ENCODE results near the gene IGSF6. TPM values are rescaled to one million over a fixed set of nuclear protein-coding genes. Genes with fewer than 3 reads are reported as not detected.

The IGSF6 gene
- total and polyA plus RNA-seq, 2 of the 8 experiments (the other 6 are each of a cell fraction or from before 2014, with no cell fraction given) = not detected

DNA sequence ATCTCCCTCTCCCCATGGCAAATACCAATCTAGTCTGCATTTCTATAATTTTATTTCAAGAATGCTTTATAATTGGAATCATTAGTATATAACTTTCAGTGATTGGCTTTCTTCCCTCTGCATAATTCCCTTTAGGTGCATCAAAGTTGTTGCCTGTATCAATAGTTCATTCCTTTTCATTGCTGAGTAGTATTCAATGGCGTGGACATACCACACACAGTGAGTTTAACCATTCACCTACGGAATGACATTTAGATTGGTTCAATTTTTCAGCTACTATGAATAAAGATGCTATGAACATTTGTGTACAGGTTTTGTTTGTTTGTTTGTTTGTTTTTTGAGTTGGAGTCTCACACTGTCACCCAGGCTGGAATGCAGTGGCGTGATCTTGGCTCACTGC lies 21.1 kb upstream of the IGSF6 start (continued):
- TF ChIP-seq TEAD4 (IDR thresholded peaks at IDR 0.05; ENCODE audit: low read depth, low read length) (no peak), TBP (IDR thresholded peaks at IDR 0.05; ENCODE audit: low read depth, low read length) (no peak), SRF (IDR thresholded peaks at IDR 0.05; ENCODE audit: low read depth, low read length) (no peak), BRCA1 (IDR thresholded peaks at IDR 0.05; ENCODE audit: low read depth, low read length) (no peak), CEBPB (IDR thresholded peaks at IDR 0.05; ENCODE audit: low read depth, low read length) (no peak), CBX8 (IDR thresholded peaks at IDR 0.05; ENCODE audit: borderline replicate concordance, low read depth, low read length) (no peak), BCL11A (IDR thresholded peaks at IDR 0.05; ENCODE audit: low read depth in 2 of 2, low read length in 2 of 2) (no peak), RBBP5 (IDR thresholded peaks at IDR 0.05; ENCODE audit: borderline replicate concordance, low read depth, low read length) (no peak)
- TF ChIP-seq, protein P1, sequence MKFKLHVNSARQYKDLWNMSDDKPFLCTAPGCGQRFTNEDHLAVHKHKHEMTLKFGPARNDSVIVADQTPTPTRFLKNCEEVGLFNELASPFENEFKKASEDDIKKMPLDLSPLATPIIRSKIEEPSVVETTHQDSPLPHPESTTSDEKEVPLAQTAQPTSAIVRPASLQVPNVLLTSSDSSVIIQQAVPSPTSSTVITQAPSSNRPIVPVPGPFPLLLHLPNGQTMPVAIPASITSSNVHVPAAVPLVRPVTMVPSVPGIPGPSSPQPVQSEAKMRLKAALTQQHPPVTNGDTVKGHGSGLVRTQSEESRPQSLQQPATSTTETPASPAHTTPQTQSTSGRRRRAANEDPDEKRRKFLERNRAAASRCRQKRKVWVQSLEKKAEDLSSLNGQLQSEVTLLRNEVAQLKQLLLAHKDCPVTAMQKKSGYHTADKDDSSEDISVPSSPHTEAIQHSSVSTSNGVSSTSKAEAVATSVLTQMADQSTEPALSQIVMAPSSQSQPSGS (IDR thresholded peaks at IDR 0.05; ENCODE audit: low read length) = no peak
